ENCODE measurements around the gene HTRA3. TPM values are rescaled to one million over a fixed set of nuclear protein-coding genes. Genes with fewer than 3 reads are reported as not detected.

The HTRA3 gene
- total RNA-seq, 2 donors from 2014 or later: 6.0 to 18.9 TPM

DNA sequence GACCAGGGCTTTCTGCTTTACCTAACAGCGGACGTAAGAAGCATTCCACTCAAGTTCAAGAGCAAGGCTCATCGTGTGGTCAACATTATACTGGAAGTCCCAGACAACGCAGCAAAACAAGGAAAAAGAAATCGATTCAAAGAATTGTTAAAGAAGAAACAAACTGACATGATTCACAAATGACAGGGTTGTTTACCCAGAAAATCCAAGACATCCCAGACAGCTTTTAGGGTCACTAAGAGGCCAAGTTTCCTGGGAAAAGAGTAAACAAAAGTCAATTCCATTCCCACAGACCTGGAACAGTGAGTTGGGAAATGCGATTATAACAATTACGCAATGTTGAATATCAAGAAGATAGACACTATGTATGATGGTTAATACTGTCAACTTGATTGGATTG is 21.5 kb upstream of the HTRA3 start:
- WGBS: 88% methylated on average over 7 of the region's 7 CpGs
- H3K36me3 ChIP-seq: no peaks in the 10 kb centered on the region
- TF ChIP-seq POLR2A (IDR thresholded peaks at IDR 0.05) (no peak), POLR2AphosphoS5 (IDR thresholded peaks at IDR 0.05) (no peak)
- no peak for DNase-seq (ENCODE audit: low spot score)
- no peak overlapping the region for H3K4me3 ChIP-seq
- intact Hi-C loops (cut with DNase I): no loop called here
- H3K4me1 ChIP-seq (replicated peaks): no peaks in the 10 kb centered on the region
- H3K27ac ChIP-seq: no peak overlapping the region
- H3K9me3 ChIP-seq: no peaks in the 10 kb centered on the region
- no peaks in the 10 kb centered on the region for H3K27me3 ChIP-seq (replicated peaks; ENCODE audit: insufficient read depth)

DNA sequence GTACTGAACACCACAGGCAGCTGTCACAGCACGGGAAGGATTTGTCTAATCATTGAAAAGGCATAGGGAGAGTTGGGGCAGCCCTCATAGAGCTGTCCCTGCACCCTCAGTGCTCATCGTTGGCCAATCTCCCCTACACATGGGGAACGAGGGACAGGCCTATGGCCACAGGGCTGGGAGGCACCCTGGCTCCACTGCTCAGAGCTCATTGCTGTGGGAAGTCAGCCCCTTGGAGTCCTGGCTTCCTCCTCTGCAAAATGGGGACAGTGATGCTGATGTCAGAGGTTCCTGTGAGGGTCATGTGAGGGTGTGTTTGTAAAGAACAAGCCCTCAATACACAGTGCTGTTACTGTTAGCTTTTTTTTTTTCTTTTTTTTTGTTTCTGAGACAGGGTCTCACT is 19.3 kb upstream of the HTRA3 start:
- intact Hi-C loops (cut with DNase I): no loop called here
- Histone ChIP-seq H3K27me3 (replicated peaks; ENCODE audit: insufficient read depth) (no peaks in the 10 kb centered on the region), H3K4me3 (no peak overlapping the region), H3K9me3 (no peaks in the 10 kb centered on the region), H3K4me1 (replicated peaks) (no peaks in the 10 kb centered on the region), H3K36me3 (no peaks in the 10 kb centered on the region), H3K27ac (no peak overlapping the region)
- WGBS: 73% methylated on average over 3 of the region's 3 CpGs
- DNase-seq (ENCODE audit: low spot score): no peak
- no peak for TF ChIP-seq POLR2A (IDR thresholded peaks at IDR 0.05)
- TF ChIP-seq, protein P1, sequence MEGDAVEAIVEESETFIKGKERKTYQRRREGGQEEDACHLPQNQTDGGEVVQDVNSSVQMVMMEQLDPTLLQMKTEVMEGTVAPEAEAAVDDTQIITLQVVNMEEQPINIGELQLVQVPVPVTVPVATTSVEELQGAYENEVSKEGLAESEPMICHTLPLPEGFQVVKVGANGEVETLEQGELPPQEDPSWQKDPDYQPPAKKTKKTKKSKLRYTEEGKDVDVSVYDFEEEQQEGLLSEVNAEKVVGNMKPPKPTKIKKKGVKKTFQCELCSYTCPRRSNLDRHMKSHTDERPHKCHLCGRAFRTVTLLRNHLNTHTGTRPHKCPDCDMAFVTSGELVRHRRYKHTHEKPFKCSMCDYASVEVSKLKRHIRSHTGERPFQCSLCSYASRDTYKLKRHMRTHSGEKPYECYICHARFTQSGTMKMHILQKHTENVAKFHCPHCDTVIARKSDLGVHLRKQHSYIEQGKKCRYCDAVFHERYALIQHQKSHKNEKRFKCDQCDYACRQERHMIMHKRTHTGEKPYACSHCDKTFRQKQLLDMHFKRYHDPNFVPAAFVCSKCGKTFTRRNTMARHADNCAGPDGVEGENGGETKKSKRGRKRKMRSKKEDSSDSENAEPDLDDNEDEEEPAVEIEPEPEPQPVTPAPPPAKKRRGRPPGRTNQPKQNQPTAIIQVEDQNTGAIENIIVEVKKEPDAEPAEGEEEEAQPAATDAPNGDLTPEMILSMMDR (IDR thresholded peaks at IDR 0.05): no peak
- no peak for TF ChIP-seq POLR2AphosphoS5 (IDR thresholded peaks at IDR 0.05)

DNA sequence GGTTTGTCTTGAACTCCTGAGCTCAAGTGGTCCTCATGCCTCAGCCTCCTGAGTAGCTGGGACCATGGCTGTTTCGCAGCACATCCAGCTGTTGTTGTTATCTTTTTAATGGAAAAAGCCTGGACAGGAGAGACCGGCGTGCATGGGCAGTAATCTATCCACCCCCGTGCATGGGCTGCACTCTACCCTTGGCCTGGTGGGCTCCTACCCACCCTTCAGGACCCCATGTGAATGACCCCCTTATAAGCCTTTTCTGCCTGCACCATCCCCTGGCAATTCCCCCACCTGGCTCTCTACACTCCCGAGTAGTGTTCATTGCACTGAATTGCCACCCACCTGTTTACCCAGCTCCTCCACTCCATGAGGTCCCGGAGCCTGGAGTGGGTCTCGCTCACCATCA is 18.9 kb upstream of the HTRA3 start:
- no peak overlapping the region for H3K27ac ChIP-seq
- H3K4me3 ChIP-seq: no peak overlapping the region
- no peaks in the 10 kb centered on the region for H3K27me3 ChIP-seq (replicated peaks; ENCODE audit: insufficient read depth)
- no peak for DNase-seq (ENCODE audit: low spot score)
- TF ChIP-seq, protein P1 (IDR thresholded peaks at IDR 0.05): no peak
- TF ChIP-seq POLR2AphosphoS5 (IDR thresholded peaks at IDR 0.05) (no peak), POLR2A (IDR thresholded peaks at IDR 0.05) (no peak)
- intact Hi-C loops (cut with DNase I): no loop called here
- 92% methylated on average over 7 of the region's 7 CpGs for WGBS
- H3K9me3 ChIP-seq: no peaks in the 10 kb centered on the region
- H3K4me1 ChIP-seq (replicated peaks): no peaks in the 10 kb centered on the region
- no peaks in the 10 kb centered on the region for H3K36me3 ChIP-seq

DNA sequence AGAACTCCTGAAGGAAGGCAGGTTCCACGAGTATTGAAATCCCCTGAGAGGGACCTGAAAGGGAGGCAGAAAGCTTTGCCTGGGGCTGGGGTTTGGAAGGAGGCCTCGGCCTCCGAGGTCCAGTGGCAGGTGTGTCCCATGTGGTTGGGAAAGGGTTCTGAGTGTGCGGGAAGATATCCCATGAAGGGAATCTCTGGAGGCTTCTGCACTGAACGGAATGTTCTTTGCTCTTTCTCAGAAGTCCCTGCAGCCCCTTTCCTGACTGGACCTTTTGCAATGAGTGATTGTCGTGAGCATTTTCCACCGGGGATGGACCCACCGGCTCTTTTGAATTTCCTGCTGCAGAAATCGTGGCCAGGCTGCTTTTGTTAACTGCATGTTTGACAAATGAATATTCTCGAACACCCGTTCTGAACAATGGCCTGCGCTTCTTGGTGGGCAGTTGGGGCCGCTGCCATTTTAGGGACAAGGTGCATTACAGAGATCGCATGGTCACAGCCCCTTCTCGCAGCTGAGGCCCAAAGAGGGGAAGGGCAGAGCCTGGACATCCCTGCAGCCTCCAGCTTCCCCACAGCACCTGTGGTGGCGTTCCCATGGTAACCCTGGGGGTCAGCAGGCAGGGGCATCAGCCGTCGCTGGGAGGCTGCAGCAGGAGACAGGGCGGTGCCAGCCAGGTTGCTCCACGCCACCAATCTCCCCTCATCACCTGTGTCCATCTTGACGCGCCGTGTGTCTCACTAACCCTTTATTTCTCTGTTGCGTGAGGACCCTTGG is 18.3 kb upstream of the HTRA3 start:
- WGBS: 83% methylated on average over 24 of the region's 24 CpGs
- DNase-seq (ENCODE audit: low spot score): no peak
- H3K27me3 ChIP-seq (replicated peaks; ENCODE audit: insufficient read depth): no peaks in the 10 kb centered on the region
- H3K36me3 ChIP-seq: no peaks in the 10 kb centered on the region
- intact Hi-C loops (cut with DNase I): no loop called here
- H3K27ac ChIP-seq: no peak overlapping the region
- no peak overlapping the region for H3K4me3 ChIP-seq
- TF ChIP-seq POLR2AphosphoS5 (IDR thresholded peaks at IDR 0.05) (no peak), POLR2A (IDR thresholded peaks at IDR 0.05) (no peak)
- TF ChIP-seq, protein P1 (IDR thresholded peaks at IDR 0.05): no peak
- no peaks in the 10 kb centered on the region for H3K9me3 ChIP-seq
- H3K4me1 ChIP-seq (replicated peaks): no peaks in the 10 kb centered on the region

DNA sequence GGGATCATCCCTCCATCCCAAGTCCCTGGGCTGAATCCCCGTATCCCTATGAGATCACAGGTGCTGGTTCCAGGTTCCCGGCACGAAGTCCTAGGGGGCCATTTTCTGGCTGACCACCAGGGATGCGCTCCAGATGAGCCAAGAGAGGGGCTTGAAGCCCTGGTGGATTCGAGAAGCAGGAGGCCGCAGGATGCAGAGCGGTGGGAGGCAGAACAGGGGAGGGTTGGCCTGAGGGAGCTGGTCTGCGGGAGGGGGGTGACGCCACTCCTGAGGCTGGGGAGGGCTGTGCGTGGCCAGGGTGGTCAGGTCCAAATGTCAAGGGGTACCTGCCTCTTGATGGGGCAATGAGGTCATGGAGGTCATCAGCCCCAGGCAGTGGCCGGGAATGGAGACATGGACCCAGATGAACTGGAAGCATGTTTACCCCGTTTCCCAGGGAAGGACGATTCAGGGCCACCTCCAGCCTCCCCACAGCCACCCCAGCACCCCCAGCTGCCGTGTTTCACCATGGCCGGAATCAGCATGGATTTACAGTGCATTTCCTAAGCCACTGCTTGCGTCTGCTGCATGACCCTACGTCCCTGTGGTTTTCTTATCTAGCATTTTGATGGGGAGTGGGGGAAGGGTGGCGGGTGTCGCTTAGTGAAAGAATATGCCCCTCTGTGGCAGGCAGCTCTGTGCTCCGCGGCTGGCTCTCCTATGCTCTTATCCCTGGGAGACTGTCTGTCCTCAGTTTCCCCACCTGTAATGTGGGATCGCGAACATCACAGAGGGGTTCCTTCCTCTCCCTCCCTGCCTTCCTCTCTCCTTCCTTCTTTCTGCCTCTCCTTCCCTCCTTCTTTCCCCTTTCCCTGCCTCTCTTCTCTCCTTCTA is 17.0 kb upstream of the HTRA3 start:
- no peaks in the 10 kb centered on the region for H3K36me3 ChIP-seq
- intact Hi-C loops (cut with DNase I): no loop called here
- TF ChIP-seq, protein P1 (IDR thresholded peaks at IDR 0.05): no peak
- TF ChIP-seq POLR2AphosphoS5 (IDR thresholded peaks at IDR 0.05) (no peak), POLR2A (IDR thresholded peaks at IDR 0.05) (no peak)
- no peaks in the 10 kb centered on the region for H3K27me3 ChIP-seq (replicated peaks; ENCODE audit: insufficient read depth)
- 88% methylated on average over 23 of the region's 23 CpGs for WGBS
- H3K4me1 ChIP-seq (replicated peaks): no peaks in the 10 kb centered on the region
- no peak overlapping the region for H3K4me3 ChIP-seq
- no peaks in the 10 kb centered on the region for H3K9me3 ChIP-seq
- H3K27ac ChIP-seq: no peak overlapping the region
- no peak for DNase-seq (ENCODE audit: low spot score)
